Measurements from ENCODE around the gene ADGRV1. TPM values are rescaled to one million over a fixed set of nuclear protein-coding genes. Genes with fewer than 3 reads are reported as not detected.
A peak's percentile ranks its signal among the peaks of the same experiment; 100 is the strongest.
"Not testable (repeated sequence)": the region's sequence is repeated elsewhere in the genome, so short reads cannot be mapped to it uniquely, and the experiment has no call there.

Gene ADGRV1
- total RNA-seq, 4 donors from 2014 or later, result 129 to 158 (median 145) TPM

- WGBS, 2 donors, result 98% methylated on average over 1 of the region's 1 CpG
- Histone ChIP-seq H3K36me3 (no peaks in the 10 kb centered on the region), H3K4me3 (replicated peaks in 1 of 3) (no peak overlapping the region), H3K27ac (no peak overlapping the region), H3K9me3 (no peaks in the 10 kb centered on the region), H3K4me1 (no peaks in the 10 kb centered on the region), H3K27me3 (no peaks in the 10 kb centered on the region)
- no peak for DNase-seq
- intact Hi-C loops (cut with DNase I), result no loop called here
- no peak for TF ChIP-seq POLR2A (IDR thresholded peaks at IDR 0.05)
- TF ChIP-seq, protein P1, sequence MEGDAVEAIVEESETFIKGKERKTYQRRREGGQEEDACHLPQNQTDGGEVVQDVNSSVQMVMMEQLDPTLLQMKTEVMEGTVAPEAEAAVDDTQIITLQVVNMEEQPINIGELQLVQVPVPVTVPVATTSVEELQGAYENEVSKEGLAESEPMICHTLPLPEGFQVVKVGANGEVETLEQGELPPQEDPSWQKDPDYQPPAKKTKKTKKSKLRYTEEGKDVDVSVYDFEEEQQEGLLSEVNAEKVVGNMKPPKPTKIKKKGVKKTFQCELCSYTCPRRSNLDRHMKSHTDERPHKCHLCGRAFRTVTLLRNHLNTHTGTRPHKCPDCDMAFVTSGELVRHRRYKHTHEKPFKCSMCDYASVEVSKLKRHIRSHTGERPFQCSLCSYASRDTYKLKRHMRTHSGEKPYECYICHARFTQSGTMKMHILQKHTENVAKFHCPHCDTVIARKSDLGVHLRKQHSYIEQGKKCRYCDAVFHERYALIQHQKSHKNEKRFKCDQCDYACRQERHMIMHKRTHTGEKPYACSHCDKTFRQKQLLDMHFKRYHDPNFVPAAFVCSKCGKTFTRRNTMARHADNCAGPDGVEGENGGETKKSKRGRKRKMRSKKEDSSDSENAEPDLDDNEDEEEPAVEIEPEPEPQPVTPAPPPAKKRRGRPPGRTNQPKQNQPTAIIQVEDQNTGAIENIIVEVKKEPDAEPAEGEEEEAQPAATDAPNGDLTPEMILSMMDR (IDR thresholded peaks at IDR 0.05), result no peak
Measured at GRCh38 chr5:91042247-91042935, 483.8 kb downstream of the ADGRV1 start.

DNA sequence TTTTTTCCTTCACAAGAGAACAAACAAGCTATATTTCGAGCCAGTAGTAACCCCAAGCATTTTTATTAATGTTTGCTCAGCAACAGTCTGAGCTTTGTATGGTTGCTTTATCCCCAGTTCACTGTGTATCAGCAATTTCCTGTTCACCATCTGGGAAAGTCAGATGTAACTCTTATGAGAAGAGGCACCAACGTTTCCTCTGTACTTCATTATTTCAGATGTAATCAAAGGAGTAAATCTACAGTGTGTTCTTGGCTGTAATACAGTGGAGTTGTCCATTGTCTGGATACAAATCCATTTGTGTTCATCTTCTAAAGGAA, 484.3 kb downstream of the ADGRV1 start:
- Histone ChIP-seq H3K27me3 (no peaks in the 10 kb centered on the region), H3K4me1 (peaks cover 0 to 1% of the 10 kb centered on the region in 2 donors), H3K9me3 (no peaks in the 10 kb centered on the region), H3K27ac (no peak overlapping the region), H3K4me3 (replicated peaks in 1 of 3) (no peak overlapping the region), H3K36me3 (no peaks in the 10 kb centered on the region)
- no peak for DNase-seq
- TF ChIP-seq POLR2A (IDR thresholded peaks at IDR 0.05), result no peak
- TF ChIP-seq, protein P1 (IDR thresholded peaks at IDR 0.05), result no peak
- intact Hi-C loops (cut with DNase I), result no loop called here
- WGBS, 2 donors, result 51 to 62% methylated on average over 2 of the region's 2 CpGs

GRCh38 chr5:91048073-91048472, 489.5 kb downstream of the ADGRV1 start:
- Histone ChIP-seq H3K9me3 (no peaks in the 10 kb centered on the region), H3K36me3 (no peaks in the 10 kb centered on the region), H3K4me3 (replicated peaks in 1 of 3) (no peak overlapping the region), H3K4me1 (peaks cover 7 to 12% of the 10 kb centered on the region in 2 donors), H3K27ac (peak overlapping the region in 2 of 3 donors; percentile 17 to 33), H3K27me3 (no peaks in the 10 kb centered on the region)
- intact Hi-C loops (cut with DNase I), result no loop called here
- DNase-seq, result no peak
- TF ChIP-seq, protein P1 (IDR thresholded peaks at IDR 0.05), result no peak
- TF ChIP-seq POLR2A (IDR thresholded peaks at IDR 0.05), result no peak

GRCh38 chr5:91049112-91049511, 490.5 kb downstream of the ADGRV1 start:
- H3K4me1 ChIP-seq, result peaks cover 7 to 12% of the 10 kb centered on the region in 2 donors
- no peak for DNase-seq
- no peaks in the 10 kb centered on the region for H3K36me3 ChIP-seq
- H3K27ac ChIP-seq, result no peak overlapping the region
- no peaks in the 10 kb centered on the region for H3K27me3 ChIP-seq
- intact Hi-C loops (cut with DNase I), result no loop called here
- no peaks in the 10 kb centered on the region for H3K9me3 ChIP-seq
- no peak overlapping the region for H3K4me3 ChIP-seq (replicated peaks in 1 of 3)
- TF ChIP-seq, protein P1 (IDR thresholded peaks at IDR 0.05), result no peak
- no peak for TF ChIP-seq POLR2A (IDR thresholded peaks at IDR 0.05)

- no peak overlapping the region for H3K27ac ChIP-seq
- H3K36me3 ChIP-seq, result no peaks in the 10 kb centered on the region
- H3K9me3 ChIP-seq, result no peaks in the 10 kb centered on the region
- intact Hi-C loops (cut with DNase I), result no loop called here
- TF ChIP-seq POLR2A (IDR thresholded peaks at IDR 0.05), result no peak
- TF ChIP-seq, protein P1 (IDR thresholded peaks at IDR 0.05), result no peak
- no peak for DNase-seq
- peaks cover 7 to 12% of the 10 kb centered on the region in 2 donors for H3K4me1 ChIP-seq
- 88 to 93% methylated on average over 2 of the region's 2 CpGs for WGBS, 2 donors
- H3K27me3 ChIP-seq, result no peaks in the 10 kb centered on the region
- H3K4me3 ChIP-seq (replicated peaks in 1 of 3), result no peak overlapping the region
Measured at GRCh38 chr5:91049800-91050199, 491.2 kb downstream of the ADGRV1 start.

- 95 to 97% methylated on average over 8 of the region's 8 CpGs for WGBS, 2 donors
Measured at GRCh38 chr5:91052411-91052810, 493.8 kb downstream of the ADGRV1 start.

More at GRCh38 chr5:91052411-91052810, 493.8 kb downstream of the ADGRV1 start:
- H3K27ac ChIP-seq; H3K4me3 ChIP-seq (replicated peaks in 1 of 3); H3K9me3 ChIP-seq; DNase-seq; intact Hi-C loops (cut with DNase I); H3K36me3 ChIP-seq; H3K27me3 ChIP-seq: not testable (repeated sequence)
- H3K4me1 ChIP-seq, result peaks cover 7 to 12% of the 10 kb centered on the region in 2 donors

Data from thyroid gland (tissue), 4 donors.